ENCODE data around the gene SLC23A2. TPM values are rescaled to one million over a fixed set of nuclear protein-coding genes. Genes with fewer than 3 reads are reported as not detected.
"Not testable (repeated sequence)": the region's sequence is repeated elsewhere in the genome, so short reads cannot be mapped to it uniquely, and the experiment has no call there.

SLC23A2 gene
- polyA plus RNA-seq, 3 donors, result 3.3 to 28.4 (median 6.4) TPM

GRCh38 chr20:5036828-5037227 is 35.5 kb upstream of the SLC23A2 start:
- no peak for TF ChIP-seq CTCF (IDR thresholded peaks at IDR 0.05)
- Histone ChIP-seq H3K9me3 (replicated peaks in 1 of 2; ENCODE audit: control insufficient read depth in 1 of 2, insufficient read depth in 1 of 2, low read length in 2 of 2) (no peaks in the 10 kb centered on the region), H3K27me3 (ENCODE audit: control insufficient read depth in 2 of 2, insufficient read depth in 2 of 2, low read length in 2 of 2) (no peaks in the 10 kb centered on the region), H3K79me2 (ENCODE audit: insufficient read depth, low read length) (no peaks in the 10 kb centered on the region), H3K9ac (ENCODE audit: insufficient read depth, low read length, poor library complexity, severe bottlenecking) (no peak overlapping the region), H3K27ac (ENCODE audit: low read depth in 1 of 2, low read length in 2 of 2) (no peak overlapping the region), H2AFZ (ENCODE audit: insufficient read depth, low read depth, low read length, poor library complexity, severe bottlenecking) (no peak overlapping the region), H3K4me3 (replicated peaks in 1 of 3; ENCODE audit: low read depth in 2 of 3, low read length in 3 of 3) (no peak overlapping the region), H3K4me2 (replicated peaks; ENCODE audit: extremely low read depth, low read length, poor library complexity, severe bottlenecking) (no peak overlapping the region), H4K20me1 (ENCODE audit: insufficient read depth, low read length) (no peaks in the 10 kb centered on the region), H3K4me1 (ENCODE audit: control insufficient read depth in 1 of 2, insufficient read depth in 2 of 2, low read length in 2 of 2) (peaks cover 3 to 4% of the 10 kb centered on the region in 2 donors), H3K36me3 (replicated peaks in 1 of 2; ENCODE audit: control insufficient read depth in 1 of 2, insufficient read depth in 2 of 2, low read length in 2 of 2) (no peaks in the 10 kb centered on the region)
- no peaks in the 10 kb centered on the region for H3K36me3 Mint-ChIP-seq
- H3K27me3 Mint-ChIP-seq (ENCODE audit: low read depth in 3 of 3), result peaks cover 0 to 5% (median 2%) of the 10 kb centered on the region in 3 donors
- no CpG with 5 or more reads among the region's 2 CpGs for WGBS (ENCODE audit: insufficient coverage)
- no peak for DNase-seq
- intact Hi-C loops (cut with micrococcal nuclease), result loop anchor here in 1 of 2 donors (5.0 kb wide), 1 partner anchor 35 kb away; the partner anchor contains the start of gene SLC23A2
- no peak overlapping the region for H3K4me3 Mint-ChIP-seq
- H3K4me1 Mint-ChIP-seq, result peaks cover 7% of the 10 kb centered on the region
- H3K9me3 Mint-ChIP-seq, result no peaks in the 10 kb centered on the region
- no peak overlapping the region for H3K27ac Mint-ChIP-seq

GRCh38 chr20:5035518-5035917 is 34.2 kb upstream of the SLC23A2 start:
- H3K9ac ChIP-seq (ENCODE audit: insufficient read depth, low read length, poor library complexity, severe bottlenecking); H3K79me2 ChIP-seq (ENCODE audit: insufficient read depth, low read length); H3K27me3 ChIP-seq (ENCODE audit: control insufficient read depth in 2 of 2, insufficient read depth in 2 of 2, low read length in 2 of 2); H3K36me3 Mint-ChIP-seq; H3K36me3 ChIP-seq (replicated peaks in 1 of 2; ENCODE audit: control insufficient read depth in 1 of 2, insufficient read depth in 2 of 2, low read length in 2 of 2); H3K4me3 Mint-ChIP-seq; H3K27me3 Mint-ChIP-seq (ENCODE audit: low read depth in 3 of 3); DNase-seq; H3K9me3 Mint-ChIP-seq; H3K4me2 ChIP-seq (replicated peaks; ENCODE audit: extremely low read depth, low read length, poor library complexity, severe bottlenecking); H2AFZ ChIP-seq (ENCODE audit: insufficient read depth, low read depth, low read length, poor library complexity, severe bottlenecking); H4K20me1 ChIP-seq (ENCODE audit: insufficient read depth, low read length); H3K27ac ChIP-seq (ENCODE audit: low read depth in 1 of 2, low read length in 2 of 2); H3K9me3 ChIP-seq (replicated peaks in 1 of 2; ENCODE audit: control insufficient read depth in 1 of 2, insufficient read depth in 1 of 2, low read length in 2 of 2); H3K27ac Mint-ChIP-seq; H3K4me3 ChIP-seq (replicated peaks in 1 of 3; ENCODE audit: low read depth in 2 of 3, low read length in 3 of 3): not testable (repeated sequence)
- WGBS (ENCODE audit: insufficient coverage), result 100% methylated on average over 1 of the region's 1 CpG
- intact Hi-C loops (cut with micrococcal nuclease), result loop anchor here in 1 of 2 donors (5.0 kb wide), 1 partner anchor 33 kb away; the partner anchor contains the start of gene SLC23A2
- peaks cover 16 to 17% of the 10 kb centered on the region in 2 donors for H3K4me1 ChIP-seq (ENCODE audit: control insufficient read depth in 1 of 2, insufficient read depth in 2 of 2, low read length in 2 of 2)
- peaks cover 20% of the 10 kb centered on the region for H3K4me1 Mint-ChIP-seq
